Astrocyte of the spinal cord (primary cell): ENCODE data around the gene COMMD10.

Experiments used
- DNase-seq: peaks from one replicate; pipeline ENCODE4 v3.0.0; 2011; ENCODE audit warnings: low read depth, low spot score
- H3K4me3 ChIP-seq: 2 replicates; pipeline ENCODE4 v1.5.1; 2011; ENCODE audit warnings: low read depth, mild to moderate bottlenecking, low read length, moderate library complexity
- in situ Hi-C: cut with HindIII; loops from 2 replicates; pipeline ENCODE4 v1.10.0; 2017; ENCODE audit warnings: low sequenced_read_pairs
- TF ChIP-seq, protein P1 (sequence below): IDR thresholded peaks from 2 replicates; pipeline ENCODE4 v1.5.1; 2012; ENCODE audit warnings: low read depth, mild to moderate bottlenecking, low read length, inconsistent platforms

COMMD10 gene

DNA sequence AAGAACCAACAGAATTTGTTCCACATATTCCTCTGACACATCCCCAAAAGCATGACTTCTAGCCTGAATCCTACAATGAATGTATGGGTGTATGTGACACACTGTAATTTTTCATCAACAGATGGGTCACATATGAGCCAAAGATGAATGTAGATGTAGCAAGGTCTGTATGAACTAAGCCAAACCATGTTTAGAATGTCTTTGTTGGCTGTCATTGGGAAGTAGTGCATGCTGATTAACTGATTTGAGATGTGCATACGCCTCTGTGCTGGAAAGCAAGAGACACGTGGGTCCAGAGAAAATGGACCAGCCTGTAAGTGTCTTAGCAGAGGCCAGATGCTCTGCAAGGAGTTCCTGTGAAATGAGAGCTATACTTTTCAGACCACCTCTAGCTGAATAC lies 222.0 kb downstream of the COMMD10 start:
- in situ Hi-C loops = no loop called here

DNA sequence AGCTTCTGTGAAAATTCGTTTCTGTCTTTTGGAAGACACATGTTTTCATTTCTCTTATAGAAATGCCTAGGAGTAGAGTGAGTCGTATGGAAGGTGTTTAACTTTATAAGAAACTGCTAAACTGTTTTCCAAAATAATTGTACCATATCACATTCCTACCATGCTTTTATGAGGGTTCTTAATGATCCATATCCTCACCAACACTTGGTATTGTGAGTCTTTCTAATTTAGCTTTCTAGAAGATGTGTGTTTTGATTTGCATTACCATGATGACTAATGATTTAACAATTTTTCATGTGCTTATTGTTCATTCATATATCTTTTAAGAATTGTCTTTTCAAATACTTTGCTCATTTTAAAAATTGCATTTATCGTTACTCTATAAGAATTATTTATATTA lies 223.6 kb downstream of the COMMD10 start:
- TF ChIP-seq, protein P1, sequence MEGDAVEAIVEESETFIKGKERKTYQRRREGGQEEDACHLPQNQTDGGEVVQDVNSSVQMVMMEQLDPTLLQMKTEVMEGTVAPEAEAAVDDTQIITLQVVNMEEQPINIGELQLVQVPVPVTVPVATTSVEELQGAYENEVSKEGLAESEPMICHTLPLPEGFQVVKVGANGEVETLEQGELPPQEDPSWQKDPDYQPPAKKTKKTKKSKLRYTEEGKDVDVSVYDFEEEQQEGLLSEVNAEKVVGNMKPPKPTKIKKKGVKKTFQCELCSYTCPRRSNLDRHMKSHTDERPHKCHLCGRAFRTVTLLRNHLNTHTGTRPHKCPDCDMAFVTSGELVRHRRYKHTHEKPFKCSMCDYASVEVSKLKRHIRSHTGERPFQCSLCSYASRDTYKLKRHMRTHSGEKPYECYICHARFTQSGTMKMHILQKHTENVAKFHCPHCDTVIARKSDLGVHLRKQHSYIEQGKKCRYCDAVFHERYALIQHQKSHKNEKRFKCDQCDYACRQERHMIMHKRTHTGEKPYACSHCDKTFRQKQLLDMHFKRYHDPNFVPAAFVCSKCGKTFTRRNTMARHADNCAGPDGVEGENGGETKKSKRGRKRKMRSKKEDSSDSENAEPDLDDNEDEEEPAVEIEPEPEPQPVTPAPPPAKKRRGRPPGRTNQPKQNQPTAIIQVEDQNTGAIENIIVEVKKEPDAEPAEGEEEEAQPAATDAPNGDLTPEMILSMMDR = no peak
- DNase-seq = no peak
- in situ Hi-C loops = no loop called here
- H3K4me3 ChIP-seq = no peak overlapping the region

More for the DNA sequence above, 222.0 kb downstream of the COMMD10 start:
- no peak overlapping the region for H3K4me3 ChIP-seq
- no peak for DNase-seq
- TF ChIP-seq, protein P1 = no peak

DNA sequence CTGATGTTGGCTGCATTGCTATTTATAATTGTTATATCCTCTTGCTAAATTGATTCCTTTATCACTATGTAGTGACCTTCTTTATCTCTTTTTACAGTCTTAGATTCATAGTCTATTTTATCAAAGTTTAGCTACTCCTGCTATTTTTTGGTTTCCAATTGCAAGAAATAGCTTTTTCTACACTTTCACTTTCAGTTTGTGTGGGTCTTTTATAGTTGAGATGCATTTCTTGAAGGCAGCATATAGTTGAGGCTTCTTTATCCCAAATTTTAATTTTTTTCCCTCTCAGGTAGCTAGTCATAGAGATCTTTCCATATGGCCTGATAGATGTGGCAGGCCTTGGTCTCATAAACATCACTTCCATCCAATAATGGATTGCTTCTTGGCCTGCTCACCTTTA lies 228.5 kb downstream of the COMMD10 start:
- in situ Hi-C loops = no loop called here
- no peak overlapping the region for H3K4me3 ChIP-seq
- DNase-seq = no peak
- TF ChIP-seq, protein P1 = no peak

DNA sequence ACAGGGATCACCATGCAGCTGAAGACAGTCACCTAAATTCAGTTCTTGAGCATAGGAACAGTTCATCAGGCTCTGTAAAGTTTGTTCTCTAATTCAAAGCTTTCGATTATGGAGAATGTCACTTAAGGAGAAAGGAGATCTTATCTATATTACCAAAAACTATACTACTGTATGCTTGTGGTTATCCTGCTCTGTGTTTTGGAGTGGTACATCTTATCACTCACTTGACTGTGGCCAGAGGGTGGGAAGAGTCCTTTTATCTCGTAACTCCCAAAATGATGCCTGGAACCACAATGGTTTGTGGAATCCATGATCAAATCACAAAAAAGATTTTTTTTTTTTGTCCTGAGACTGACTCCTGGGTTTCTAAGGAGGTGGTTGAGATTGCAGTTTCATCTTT lies 230.7 kb downstream of the COMMD10 start:
- TF ChIP-seq, protein P1 = no peak
- H3K4me3 ChIP-seq = no peak overlapping the region
- no peak for DNase-seq
- in situ Hi-C loops = no loop called here

DNA sequence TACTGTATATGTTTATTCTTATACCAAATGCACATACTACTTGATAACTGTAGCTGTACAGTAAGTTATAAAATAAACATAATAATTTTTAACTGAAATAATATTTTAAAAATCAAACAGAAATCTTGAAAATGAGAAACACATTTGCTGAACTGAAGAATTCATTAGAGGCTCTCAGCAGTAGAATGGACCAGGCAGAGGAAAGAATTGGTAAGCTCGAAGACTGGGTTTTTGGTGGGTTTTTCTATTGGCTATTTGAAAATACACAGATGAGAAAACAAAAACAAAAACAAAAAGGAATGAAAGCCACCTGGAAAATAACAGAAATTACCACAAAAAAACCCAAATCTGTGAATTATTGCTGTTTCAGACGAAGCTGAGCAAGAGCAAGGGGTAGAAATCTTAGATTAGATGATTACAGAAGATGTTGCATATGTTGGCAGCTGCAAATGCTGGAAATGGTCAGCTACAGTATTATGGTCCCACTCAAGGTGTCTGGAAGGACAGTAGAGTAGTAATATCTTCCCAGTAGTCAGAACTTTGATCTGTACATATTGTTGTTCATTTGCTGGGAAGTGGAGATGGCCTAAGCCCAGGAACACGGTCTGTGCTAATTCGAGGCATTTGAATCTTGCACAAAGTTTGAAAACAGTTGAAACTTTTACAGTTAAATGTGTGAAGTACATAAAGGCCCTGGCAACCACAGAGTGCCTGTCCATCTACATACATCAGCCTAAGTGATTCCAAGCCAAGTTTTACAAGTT lies 233.4 kb downstream of the COMMD10 start:
- DNase-seq = no peak
- in situ Hi-C loops = no loop called here
- no peak overlapping the region for H3K4me3 ChIP-seq
- TF ChIP-seq, protein P1 = no peak

DNA sequence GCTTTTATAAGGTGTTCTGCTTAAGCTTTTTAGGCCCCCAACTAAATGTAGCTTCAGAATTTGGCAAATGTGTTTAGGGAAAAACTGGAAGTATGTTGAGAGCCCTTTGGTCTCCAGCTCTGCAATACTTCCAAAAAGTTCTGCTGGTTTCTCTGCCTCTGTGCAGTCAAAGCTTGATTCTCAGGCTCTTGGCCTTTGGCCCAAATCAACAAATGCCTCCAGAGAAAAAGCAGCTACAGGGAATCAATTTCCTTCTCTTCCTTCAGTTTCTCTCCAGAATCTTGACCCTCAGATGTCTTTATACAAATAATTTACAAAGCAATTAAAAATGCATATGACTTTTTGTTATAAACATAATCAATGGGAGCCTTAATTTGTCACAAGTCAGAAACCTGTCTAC lies 235.7 kb downstream of the COMMD10 start:
- TF ChIP-seq, protein P1 = no peak
- in situ Hi-C loops = no loop called here
- DNase-seq = peak; percentile 40
- H3K4me3 ChIP-seq = no peak overlapping the region
